HG03469 (cell line): ENCODE measurements around the gene PSMD13.

Experiments
- ATAC-seq: cut with Tn5 transposase; IDR thresholded peaks from one replicate; pipeline ENCODE4 v1.9.1; 2021; ENCODE audit warnings: mild to moderate bottlenecking, moderate library complexity, moderate number of reproducible peaks; ENCODE audit not compliant: unreplicated experiment

PSMD13 gene

GRCh38 chr11:241634-242033 is 4.9 kb downstream of the PSMD13 start:
- ATAC-seq: no peak

GRCh38 chr11:244376-244775 is 7.6 kb downstream of the PSMD13 start:
- ATAC-seq: no peak

- no peak for ATAC-seq
Measured at GRCh38 chr11:249062-249461, 12.3 kb downstream of the PSMD13 start.

GRCh38 chr11:250274-250673 is 13.5 kb downstream of the PSMD13 start:
- no peak for ATAC-seq

GRCh38 chr11:250740-251299 is 14.0 kb downstream of the PSMD13 start:
- no peak for ATAC-seq

GRCh38 chr11:251550-251949 is 14.8 kb downstream of the PSMD13 start:
- ATAC-seq: no peak

- no peak for ATAC-seq
Measured at GRCh38 chr11:252666-253065, 15.9 kb downstream of the PSMD13 start.

GRCh38 chr11:253160-253885 is 16.5 kb downstream of the PSMD13 start:
- no peak for ATAC-seq

GRCh38 chr11:253886-254270 is 17.1 kb downstream of the PSMD13 start:
- no peak for ATAC-seq

GRCh38 chr11:255176-255575 is 18.4 kb downstream of the PSMD13 start:
- no peak for ATAC-seq

- no peak for ATAC-seq
Measured at GRCh38 chr11:255816-256215, 19.0 kb downstream of the PSMD13 start.

- ATAC-seq: no peak
Measured at GRCh38 chr11:256952-257737, 20.4 kb downstream of the PSMD13 start.

- ATAC-seq: no peak
Measured at GRCh38 chr11:257766-258493, 21.2 kb downstream of the PSMD13 start.

- no peak for ATAC-seq
Measured at GRCh38 chr11:259413-259812, 22.6 kb downstream of the PSMD13 start.

GRCh38 chr11:261624-262023 is 24.8 kb downstream of the PSMD13 start:
- ATAC-seq: no peak

- no peak for ATAC-seq
Measured at GRCh38 chr11:266676-267439, 30.1 kb downstream of the PSMD13 start.

- ATAC-seq: no peak
Measured at GRCh38 chr11:267491-267994, 30.8 kb downstream of the PSMD13 start.

GRCh38 chr11:268716-269145 is 32.0 kb downstream of the PSMD13 start:
- peak; percentile 23 for ATAC-seq

GRCh38 chr11:269146-269890 is 32.5 kb downstream of the PSMD13 start:
- peak; percentile 59 for ATAC-seq
